Endothelial cell of umbilical vein (primary cell): Measurements from ENCODE around the gene HTRA3. TPM values are rescaled to one million over a fixed set of nuclear protein-coding genes. Genes with fewer than 3 reads are reported as not detected.

Experiments
- BruUV-seq: library from RNA; stranded (reverse); fragments of 400-500 nt; replicated peaks from 2 replicates; lab custom pipeline; 2021; lab: Mats Ljungman, UMichigan
- CTCF ChIA-PET: fragments of 300-600, 350-600 bp; sonication (Branson Sonifier 250); formaldehyde crosslinking; loops from one replicate; lab custom pipeline; 2021; ENCODE audit warnings: antibody characterized with exemption, inconsistent platforms; lab: Charles Lee
- POLR2A ChIA-PET: fragments of 300-600, 350-600 bp; sonication (Branson Sonifier 250); formaldehyde crosslinking; loops from one replicate; lab custom pipeline; 2021; ENCODE audit warnings: antibody characterized with exemption, inconsistent platforms; lab: Charles Lee
- DNase-seq: peaks from one replicate; pipeline ENCODE4 v3.0.0-alpha.2; 2011; ENCODE audit warnings: low read depth, low spot score
- FAIRE-seq: peaks from 2 replicates; lab custom pipeline; 2011; peaks lifted over from hg19 to GRCh38; lab: Jason Lieb, UNC
- H2AFZ ChIP-seq: 2 replicates; pipeline ENCODE4 v1.6.0; 2012; ENCODE audit warnings: low read depth, low read length, control low read depth, inconsistent platforms
- H3K27ac ChIP-seq: 2 replicates; pipeline ENCODE4 v1.5.1; 2011; ENCODE audit warnings: low read depth, mild to moderate bottlenecking, control low read depth, low read length, moderate library complexity; ENCODE audit not compliant: insufficient read depth
- H3K27me3 ChIP-seq, 2 experiments: 2 replicates each; pipeline versions ENCODE4 v1.6.0 to v1.6.1; 2011; ENCODE audit warnings: low read length in 2 of 2, mixed read lengths in 1 of 2; ENCODE audit not compliant: control insufficient read depth in 2 of 2, insufficient read depth in 2 of 2
- H3K36me3 ChIP-seq, 2 experiments: 2 replicates in 1 of 2; 3 replicates in 1 of 2; pipeline ENCODE4 v1.5.1; 2011; ENCODE audit warnings: low read length in 2 of 2, mild to moderate bottlenecking in 1 of 2, moderate library complexity in 1 of 2; ENCODE audit not compliant: control insufficient read depth in 2 of 2, insufficient read depth in 2 of 2; ENCODE audit errors: extremely low read depth in 1 of 2
- H3K4me1 ChIP-seq: 3 replicates; pipeline ENCODE4 v1.5.1; 2011; ENCODE audit warnings: mild to moderate bottlenecking, low read length; ENCODE audit not compliant: control insufficient read depth, insufficient read depth; ENCODE audit errors: extremely low read depth
- H3K4me2 ChIP-seq: 2 replicates; pipeline ENCODE4 v1.6.1; 2011; ENCODE audit warnings: low read length, control low read depth, mixed read lengths; ENCODE audit not compliant: insufficient read depth
- H3K4me3 ChIP-seq, 3 experiments: fragments of 200-600 bp in 1 of 3; sonication (generic), shearing (Covaris generic) in 1 of 3; replicated peaks in 1 of 3; 2 replicates each; pipeline ENCODE4 v1.5.1; 2011 to 2016; ENCODE audit warnings: control low read depth in 3 of 3, low read length in 3 of 3, mild to moderate bottlenecking in 2 of 3, inconsistent platforms in 1 of 3, low read depth in 1 of 3, moderate library complexity in 1 of 3; ENCODE audit not compliant: insufficient read depth in 1 of 3
- H3K79me2 ChIP-seq: 2 replicates; pipeline ENCODE4 v1.6.0; 2012; ENCODE audit warnings: low read length, inconsistent platforms; ENCODE audit not compliant: control insufficient read depth, insufficient read depth
- H3K9ac ChIP-seq: replicated peaks from 2 replicates; pipeline ENCODE3; 2011; ENCODE audit warnings: low read length, control low read depth; ENCODE audit not compliant: insufficient read depth; ENCODE audit errors: extremely low read depth
- H3K9me1 ChIP-seq: replicated peaks from 3 replicates; pipeline ENCODE4 v1.6.0; 2011; ENCODE audit warnings: mild to moderate bottlenecking, low read length; ENCODE audit not compliant: control insufficient read depth, insufficient read depth; ENCODE audit errors: extremely low read depth
- H3K9me3 ChIP-seq: replicated peaks from 2 replicates; pipeline ENCODE4 v1.5.1; 2012; ENCODE audit warnings: low read length, inconsistent platforms; ENCODE audit not compliant: control insufficient read depth, insufficient read depth
- H4K20me1 ChIP-seq: replicated peaks from 2 replicates; pipeline ENCODE3; 2011; ENCODE audit warnings: mild to moderate bottlenecking, low read length; ENCODE audit not compliant: control insufficient read depth, insufficient read depth; ENCODE audit errors: extremely low read depth
- CTCF ChIP-seq, 2 donors: IDR thresholded peaks; 1 replicate in 1 of 2; 2 replicates in 1 of 2; pipeline ENCODE4 v1.5.1; 2011; ENCODE audit warnings: low read length in 2 of 2, mild to moderate bottlenecking in 2 of 2, moderate library complexity in 2 of 2, control low read depth in 1 of 2, inconsistent platforms in 1 of 2, low read depth in 1 of 2; ENCODE audit not compliant: insufficient read depth in 1 of 2; ENCODE audit errors: extremely low read depth in 1 of 2
- EZH2 ChIP-seq: IDR thresholded peaks from 2 replicates; pipeline ENCODE4 v1.6.1; 2012; ENCODE audit warnings: borderline replicate concordance, low read depth, mild to moderate bottlenecking, moderate library complexity, low read length, inconsistent platforms; ENCODE audit not compliant: severe bottlenecking
- FOS ChIP-seq: IDR thresholded peaks from 2 replicates; pipeline ENCODE4 v1.6.1; 2011; ENCODE audit warnings: mild to moderate bottlenecking, low read length, moderate library complexity, borderline replicate concordance; ENCODE audit not compliant: insufficient read depth
- GATA2 ChIP-seq: IDR thresholded peaks from 2 replicates; pipeline ENCODE4 v1.7.0; 2011; ENCODE audit warnings: low read depth, mild to moderate bottlenecking, moderate library complexity, mixed read lengths, low read length; ENCODE audit not compliant: insufficient read length, insufficient read depth
- JUN ChIP-seq: IDR thresholded peaks from 2 replicates; pipeline ENCODE4 v1.6.1; 2011; ENCODE audit warnings: borderline replicate concordance, low read depth; ENCODE audit not compliant: insufficient read length, insufficient read depth
- MAX ChIP-seq: IDR thresholded peaks from 2 replicates; pipeline ENCODE4 v1.6.1; 2011; ENCODE audit not compliant: insufficient read depth, insufficient read length
- MYC ChIP-seq: IDR thresholded peaks from one replicate; pipeline ENCODE4 v1.6.1; 2011; ENCODE audit warnings: mild to moderate bottlenecking, low read depth, low read length
- POLR2A ChIP-seq: IDR thresholded peaks from 2 replicates; pipeline ENCODE4 v1.6.1; 2012; ENCODE audit warnings: low read depth, mild to moderate bottlenecking, control low read depth, low read length
- POLR2AphosphoS5 ChIP-seq: IDR thresholded peaks from 2 replicates; pipeline ENCODE4 v1.6.1; 2012; ENCODE audit warnings: low read depth, mild to moderate bottlenecking, control low read depth, low read length, moderate library complexity; ENCODE audit not compliant: insufficient read depth
- dilution Hi-C: fragments of 300-500 bp; cut with MboI; formaldehyde crosslinking; loops from one replicate; pipeline ENCODE4 v1.15.0; 2019; ENCODE audit warnings: low sequenced_read_pairs; ENCODE audit not compliant: extremely low pct_ligation_motif_present
- intact Hi-C: fragments of 100-400 bp; cut with micrococcal nuclease; formaldehyde crosslinking; loops from one replicate; pipeline ENCODE4 v1.10.0; 2022
- polyA plus RNA-seq, 4 experiments: library from polyadenylated mRNA; depleted of rRNA in 3 of 4; stranded (reverse) in 3 of 4; unstranded in 1 of 4; fragments of >200 nt; gene quantifications; 2 replicates each; pipeline versions ENCODE4 v1.2.1 to v1.2.3, GENCODE V29; 2011 to 2012; ENCODE audit warnings: missing spikeins in 1 of 4
- total RNA-seq: library from RNA; stranded (reverse); gene quantifications from 2 replicates; pipeline ENCODE4 v1.2.3, GENCODE V29; 2021

The HTRA3 gene
- total and polyA plus RNA-seq, 2 donors (not counting 3 experiments of a cell fraction or from before 2014, with no cell fraction given): 9.0 to 12.0 TPM

- Histone ChIP-seq H4K20me1 (no peaks in the 10 kb centered on the region), H3K4me1 (no peaks in the 10 kb centered on the region), H3K27me3 (peaks cover 4 to 6% of the 10 kb centered on the region in 2 experiments), H2AFZ (no peak overlapping the region), H3K4me2 (no peak overlapping the region), H3K4me3 (no peak overlapping the region), H3K9ac (no peak overlapping the region), H3K9me1 (no peaks in the 10 kb centered on the region), H3K27ac (no peak overlapping the region), H3K79me2 (no peaks in the 10 kb centered on the region), H3K36me3 (no peaks in the 10 kb centered on the region), H3K9me3 (no peaks in the 10 kb centered on the region)
- BruUV-seq: no TSS peak
- TF ChIP-seq CTCF (IDR thresholded peaks at IDR 0.05; ENCODE audit: extremely low read depth in 1 of 2, insufficient read depth in 1 of 2, low read depth in 1 of 2, low read length in 2 of 2): no peak
- TF ChIP-seq FOS: no peak
- TF ChIP-seq POLR2A: no peak
- TF ChIP-seq POLR2AphosphoS5: no peak
- TF ChIP-seq GATA2: no peak
- no peak for TF ChIP-seq EZH2
- TF ChIP-seq MYC: no peak
- TF ChIP-seq JUN: no peak
- TF ChIP-seq MAX: no peak
- POLR2A ChIA-PET: no interaction called here
- no peak for FAIRE-seq
- intact Hi-C loops: no loop called here
- dilution Hi-C loops: no loop called here
- DNase-seq: no peak
- CTCF ChIA-PET: interaction anchor here (1.3 to 1.7 kb wide), 2 partner anchors 8 to 16 kb away, joined by 3 to 4 read pairs; no protein-coding TSS in a partner anchor
Observed at GRCh38 chr4:8307121-8307520, 37.6 kb downstream of the HTRA3 start.
